Activated naive CD4-positive, alpha-beta T cell treated with anti-CD3 and anti-CD28 coated beads, Interleukin-2, amount 50 U/mL, for 72 hours (primary cell): ENCODE measurements around the gene THRB. TPM values are rescaled to one million over a fixed set of nuclear protein-coding genes. Genes with fewer than 3 reads are reported as not detected.
"Not testable (repeated sequence)": the region's sequence is repeated elsewhere in the genome, so short reads cannot be mapped to it uniquely, and the experiment has no call there.

Experiments used
- ATAC-seq, 2 donors: fragments of 150-1000 bp; cut with Tn5 transposase; 2 replicates each; pipeline ENCODE4 v1.10.0; 2021; ENCODE audit warnings: mild to moderate bottlenecking in 2 of 2, moderate library complexity in 2 of 2
- DNase-seq, 2 donors: peaks; one replicate each; pipeline ENCODE4 v3.0.0; 2021 to 2022; ENCODE audit warnings: low spot score in 2 of 2
- H3K27ac Mint-ChIP-seq, 2 donors: one replicate each; pipeline ENCODE4 v1.8.0; 2022; ENCODE audit warnings: mild to moderate bottlenecking in 2 of 2, mixed read lengths in 2 of 2
- H3K36me3 Mint-ChIP-seq, 2 donors: one replicate each; pipeline ENCODE4 v1.8.0; 2022; ENCODE audit warnings: mixed read lengths in 2 of 2
- H3K9me3 Mint-ChIP-seq, 2 donors: one replicate each; pipeline ENCODE4 v1.8.0; 2022; ENCODE audit warnings: mixed read lengths in 2 of 2
- total RNA-seq, 2 donors: library from RNA; stranded (reverse); gene quantifications; one replicate each; pipeline ENCODE4 v1.2.3, GENCODE V29; 2022

THRB gene
- total RNA-seq, 2 donors from 2014 or later: not detected

DNA sequence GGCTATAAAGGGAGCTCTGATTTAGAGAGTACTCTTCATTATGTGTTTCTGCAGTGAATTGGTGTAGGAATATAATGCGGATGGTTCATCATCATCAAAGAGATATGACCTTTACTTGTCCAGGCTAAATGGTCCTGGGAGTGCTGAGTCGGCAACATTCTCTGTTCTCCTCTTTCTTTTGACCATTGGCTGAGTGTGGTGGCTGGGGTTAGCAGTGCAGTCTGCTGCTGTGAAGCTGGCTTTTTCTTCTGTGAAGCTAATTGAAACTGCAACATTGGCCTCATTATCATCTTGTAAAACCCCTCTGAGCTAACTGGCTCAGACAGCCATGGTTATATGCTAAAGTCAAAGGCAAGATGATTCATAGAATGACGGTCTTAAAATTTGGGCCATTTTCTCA is 83.8 kb downstream of the THRB start:
- no peak for DNase-seq
- ATAC-seq: no peak
- H3K27ac Mint-ChIP-seq: no peak overlapping the region
- no peaks in the 10 kb centered on the region for H3K9me3 Mint-ChIP-seq
- H3K36me3 Mint-ChIP-seq: no peaks in the 10 kb centered on the region

DNA sequence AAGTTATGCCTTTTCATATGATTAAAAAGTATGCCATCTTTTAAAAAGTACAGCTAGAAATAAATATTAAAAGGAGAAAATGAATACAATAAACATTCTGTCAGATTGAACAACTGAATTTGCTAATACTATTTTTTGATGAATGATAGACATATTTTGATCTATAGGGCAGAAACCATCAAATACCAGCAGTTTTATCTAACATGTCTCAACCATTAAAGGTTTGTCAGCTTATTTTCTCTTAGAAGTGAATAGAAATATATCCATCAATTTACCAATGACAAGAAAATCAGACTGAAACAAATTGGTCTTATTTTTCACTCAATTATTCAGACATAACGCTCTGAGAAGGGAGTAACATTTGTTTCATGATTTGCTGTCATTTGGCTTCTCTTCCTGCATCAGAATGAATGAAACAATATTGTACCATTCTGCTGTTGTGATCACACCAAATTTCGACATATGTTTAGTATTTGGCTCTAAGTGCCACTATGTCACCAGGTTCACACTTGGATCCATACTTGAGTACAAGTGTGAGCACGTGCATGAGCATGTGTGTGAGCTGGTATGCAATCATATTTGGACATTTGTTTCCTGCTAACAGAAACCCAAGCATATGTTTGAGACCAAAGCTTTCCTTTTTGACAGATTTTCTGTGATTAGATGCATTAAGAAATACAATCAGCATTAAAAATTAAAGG is 86.5 kb downstream of the THRB start:
- Mint-ChIP-seq H3K36me3 (no peaks in the 10 kb centered on the region), H3K27ac (no peak overlapping the region)
- ATAC-seq: no peak

DNA sequence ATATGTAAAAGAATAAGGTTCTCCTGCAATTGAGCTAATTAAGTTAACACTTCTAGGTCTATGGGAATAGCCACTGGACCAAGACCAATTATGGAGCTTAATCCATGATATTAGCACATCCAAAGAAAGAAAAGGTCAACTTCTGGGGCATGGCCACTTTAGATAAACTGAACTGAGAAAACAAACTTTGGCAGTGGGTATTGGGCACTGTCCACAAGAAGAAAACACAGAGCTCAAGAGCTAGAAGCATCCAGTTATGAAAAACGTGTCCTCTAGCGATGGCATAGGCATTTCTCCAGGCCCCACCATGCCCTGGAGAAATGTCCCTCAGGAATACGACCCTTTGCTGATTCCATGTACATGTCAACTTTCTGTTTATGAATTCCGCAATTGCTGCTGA is 87.8 kb downstream of the THRB start:
- Mint-ChIP-seq H3K36me3 (no peaks in the 10 kb centered on the region), H3K9me3 (no peaks in the 10 kb centered on the region), H3K27ac (no peak overlapping the region)
- DNase-seq (no peak), ATAC-seq (no peak)

More for the DNA sequence above, 86.5 kb downstream of the THRB start:
- no peak for DNase-seq
- H3K9me3 Mint-ChIP-seq: no peaks in the 10 kb centered on the region

DNA sequence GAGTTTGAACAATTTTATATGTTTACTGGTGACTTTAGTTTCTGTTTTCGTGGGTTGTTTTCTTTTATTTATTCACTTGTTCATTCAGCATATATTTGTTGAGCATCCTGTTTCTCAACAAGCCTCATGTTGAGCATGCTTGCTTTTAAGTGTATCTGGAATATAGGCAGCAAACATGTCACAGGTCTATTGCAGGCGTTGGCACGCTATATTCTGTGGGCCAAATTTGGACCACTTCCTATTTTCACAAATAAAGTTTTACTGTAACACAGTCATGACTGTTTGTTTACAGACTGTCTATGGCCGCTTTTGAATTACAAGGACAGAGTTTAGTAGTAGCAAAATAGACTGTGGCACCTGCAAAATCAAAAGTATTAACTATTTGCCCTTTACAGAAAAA is 89.6 kb downstream of the THRB start:
- Mint-ChIP-seq H3K9me3 (no peaks in the 10 kb centered on the region), H3K27ac (no peak overlapping the region), H3K36me3 (no peaks in the 10 kb centered on the region)
- ATAC-seq (no peak), DNase-seq (no peak)

DNA sequence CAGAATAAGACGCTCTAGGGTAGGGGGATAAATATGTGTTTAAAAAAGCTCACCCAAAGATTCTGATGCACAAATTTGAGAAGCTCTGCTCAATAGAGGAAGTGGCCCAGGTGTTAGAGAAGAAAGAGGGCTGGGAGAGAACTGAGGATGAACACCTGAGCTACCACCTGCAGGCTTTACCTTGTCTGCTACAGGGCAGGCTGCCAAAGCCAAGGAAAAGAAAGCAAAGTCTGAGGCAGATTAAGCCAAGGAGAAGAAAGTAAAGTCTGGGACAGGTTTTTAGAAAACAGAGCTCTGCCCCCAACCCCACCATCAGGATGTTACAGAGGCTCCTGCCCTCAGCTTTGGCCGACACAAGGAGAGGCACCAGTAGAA is 92.9 kb downstream of the THRB start:
- DNase-seq: no peak
- no peak for ATAC-seq
- no peaks in the 10 kb centered on the region for H3K36me3 Mint-ChIP-seq
- no peaks in the 10 kb centered on the region for H3K9me3 Mint-ChIP-seq
- no peak overlapping the region for H3K27ac Mint-ChIP-seq

GRCh38 chr3:24401090-24401810 is 93.4 kb downstream of the THRB start:
- Mint-ChIP-seq H3K27ac (no peak overlapping the region), H3K9me3 (no peaks in the 10 kb centered on the region)

DNA sequence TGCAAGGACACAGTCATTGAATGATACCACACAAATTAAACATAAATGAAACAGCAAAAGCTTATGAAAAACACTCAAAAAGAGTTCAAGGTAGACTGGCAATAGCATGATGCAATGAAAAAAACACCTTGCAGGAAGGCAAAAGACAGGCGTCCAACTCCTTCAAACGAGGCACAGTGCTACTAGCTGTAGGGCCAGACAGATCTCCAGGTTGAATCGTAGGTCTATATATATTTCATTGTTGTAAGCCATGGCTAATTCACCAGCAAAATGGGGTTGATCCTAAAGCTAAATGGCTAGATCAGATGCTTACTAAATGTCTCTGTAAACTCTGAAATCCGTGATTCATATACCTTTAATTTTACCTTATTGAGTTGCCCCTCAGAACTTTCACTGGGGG is 94.2 kb downstream of the THRB start:
- no peak for DNase-seq

More at GRCh38 chr3:24401090-24401810, 93.4 kb downstream of the THRB start:
- no peaks in the 10 kb centered on the region for H3K36me3 Mint-ChIP-seq
- ATAC-seq: no peak
- no peak for DNase-seq

GRCh38 chr3:24400015-24400414 is 94.6 kb downstream of the THRB start:
- Mint-ChIP-seq H3K36me3 (no peaks in the 10 kb centered on the region), H3K9me3 (no peaks in the 10 kb centered on the region), H3K27ac (no peak overlapping the region)
- ATAC-seq (no peak), DNase-seq (no peak)

More for the DNA sequence above, 94.2 kb downstream of the THRB start:
- H3K9me3 Mint-ChIP-seq: no peaks in the 10 kb centered on the region
- no peaks in the 10 kb centered on the region for H3K36me3 Mint-ChIP-seq
- H3K27ac Mint-ChIP-seq: no peak overlapping the region
- no peak for ATAC-seq

DNA sequence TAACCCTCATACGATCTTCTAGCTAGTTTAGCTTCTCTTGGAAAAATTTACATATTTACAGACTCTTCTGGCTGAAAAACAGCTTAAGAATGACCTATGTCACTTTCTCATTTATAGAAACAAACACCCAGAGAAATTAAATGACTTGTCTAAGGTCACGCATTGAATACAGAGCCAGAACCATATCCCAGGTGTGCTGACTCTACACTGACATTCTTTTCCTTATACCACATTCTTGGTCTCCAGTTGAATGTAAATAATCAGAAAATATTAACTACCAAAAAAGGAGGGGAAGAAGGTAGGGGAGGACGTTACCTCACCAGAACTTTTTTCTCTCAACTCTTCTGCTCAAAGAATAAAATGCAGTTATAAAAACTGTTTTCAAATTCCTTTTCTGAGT is 95.0 kb downstream of the THRB start:
- no peak for ATAC-seq
- no peaks in the 10 kb centered on the region for H3K36me3 Mint-ChIP-seq
- no peaks in the 10 kb centered on the region for H3K9me3 Mint-ChIP-seq
- H3K27ac Mint-ChIP-seq: no peak overlapping the region
- no peak for DNase-seq

GRCh38 chr3:24398712-24399111 is 95.9 kb downstream of the THRB start:
- ATAC-seq, DNase-seq, H3K9me3 Mint-ChIP-seq, H3K36me3 Mint-ChIP-seq, H3K27ac Mint-ChIP-seq: not testable (repeated sequence)

GRCh38 chr3:24396338-24396737 is 98.3 kb downstream of the THRB start:
- H3K36me3 Mint-ChIP-seq: no peaks in the 10 kb centered on the region
- ATAC-seq (no peak), DNase-seq (no peak)
- peaks cover 0 to 8% of the 10 kb centered on the region in 2 donors for H3K9me3 Mint-ChIP-seq
- H3K27ac Mint-ChIP-seq: no peak overlapping the region

DNA sequence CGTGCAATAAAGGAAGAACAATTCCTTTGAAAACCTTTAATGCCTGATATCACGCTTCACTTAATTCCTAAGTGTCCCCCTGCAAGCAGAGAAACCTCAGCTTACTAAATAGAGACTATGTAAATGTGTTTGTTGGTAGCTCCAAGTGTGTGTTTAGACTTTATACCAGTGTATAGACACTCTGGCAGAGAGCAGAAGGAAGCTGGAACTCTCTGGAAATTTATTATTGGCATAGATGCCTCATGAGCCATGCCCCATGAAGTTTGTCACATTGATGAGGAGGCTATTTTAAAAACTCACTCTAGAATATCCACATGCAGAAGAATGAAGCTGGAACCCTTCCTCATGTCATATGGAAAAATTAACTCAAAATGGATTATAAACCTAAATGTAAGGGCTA is 99.9 kb downstream of the THRB start:
- H3K27ac Mint-ChIP-seq: no peak overlapping the region
- no peaks in the 10 kb centered on the region for H3K36me3 Mint-ChIP-seq
- ATAC-seq: no peak

DNA sequence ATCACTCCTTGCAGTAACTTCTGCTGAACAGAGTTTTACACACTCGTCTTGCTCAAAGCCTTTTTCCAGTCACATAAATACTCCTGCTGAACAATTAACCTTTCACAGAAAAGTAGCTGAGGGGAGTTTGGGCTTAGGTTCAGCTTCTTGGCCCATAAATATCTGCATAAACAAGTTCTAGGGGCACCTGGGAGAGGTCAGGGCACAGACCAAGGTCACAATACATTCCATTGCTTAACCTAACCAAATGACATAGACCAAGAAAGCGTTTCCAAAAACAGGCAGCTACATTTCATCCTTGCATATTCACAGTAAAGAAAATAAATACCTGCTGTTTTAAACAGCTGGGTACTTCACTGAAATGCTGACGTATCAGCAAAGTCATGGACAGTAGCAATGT is 101.3 kb downstream of the THRB start:
- Mint-ChIP-seq H3K9me3 (peaks cover 0 to 8% of the 10 kb centered on the region in 2 donors), H3K27ac (no peak overlapping the region), H3K36me3 (no peaks in the 10 kb centered on the region)
- no peak for ATAC-seq
- DNase-seq: no peak

More for the DNA sequence above, 99.9 kb downstream of the THRB start:
- no peak for DNase-seq
- H3K9me3 Mint-ChIP-seq: peaks cover 0 to 8% of the 10 kb centered on the region in 2 donors

DNA sequence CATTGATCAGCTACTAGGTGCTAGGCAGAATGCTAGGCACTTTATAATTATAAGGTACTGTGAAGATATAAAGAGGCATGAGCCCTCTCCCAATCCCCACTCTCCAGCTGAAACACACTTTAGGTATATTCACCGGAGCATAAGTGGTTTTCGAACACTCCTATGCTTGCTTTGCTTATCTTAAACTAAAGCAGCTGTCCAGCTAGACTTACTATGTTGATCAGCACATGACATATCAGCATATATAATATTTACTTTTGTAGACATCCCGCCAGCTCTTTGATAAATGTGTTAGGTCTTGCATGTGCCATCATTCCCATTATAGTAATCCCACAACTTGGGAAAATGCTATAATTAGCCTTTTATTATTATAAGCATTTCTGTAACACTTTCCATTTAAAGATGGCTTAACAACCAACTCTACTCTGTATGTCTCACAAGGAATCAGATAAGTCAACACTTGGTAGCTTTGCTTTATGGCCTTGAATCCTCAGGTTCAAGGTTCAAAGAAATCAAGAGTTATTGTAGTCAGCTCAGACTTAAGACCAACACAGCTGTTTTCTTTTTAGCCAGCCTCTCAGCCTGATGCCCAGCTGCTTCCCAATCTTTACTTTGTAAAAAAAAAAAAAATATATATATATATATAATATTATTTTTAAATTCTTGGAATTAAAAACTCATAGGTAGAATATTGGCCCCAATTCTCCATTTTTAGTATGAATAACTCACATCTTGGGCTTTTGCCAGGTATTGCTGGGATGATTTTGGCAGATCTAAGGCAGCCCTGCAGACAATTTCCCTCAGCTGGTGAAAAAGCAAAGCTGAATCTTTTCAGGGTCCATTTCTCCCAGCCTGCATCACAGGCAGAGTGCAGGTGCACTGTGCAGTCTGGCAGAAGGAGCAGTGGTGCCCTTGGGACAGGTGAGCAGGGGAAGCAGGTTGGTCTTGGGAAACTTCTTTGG is 104.2 kb downstream of the THRB start:
- no peaks in the 10 kb centered on the region for H3K36me3 Mint-ChIP-seq
- DNase-seq (no peak), ATAC-seq (no peak)
- H3K27ac Mint-ChIP-seq: no peak overlapping the region
- H3K9me3 Mint-ChIP-seq: peaks cover 0 to 8% of the 10 kb centered on the region in 2 donors

DNA sequence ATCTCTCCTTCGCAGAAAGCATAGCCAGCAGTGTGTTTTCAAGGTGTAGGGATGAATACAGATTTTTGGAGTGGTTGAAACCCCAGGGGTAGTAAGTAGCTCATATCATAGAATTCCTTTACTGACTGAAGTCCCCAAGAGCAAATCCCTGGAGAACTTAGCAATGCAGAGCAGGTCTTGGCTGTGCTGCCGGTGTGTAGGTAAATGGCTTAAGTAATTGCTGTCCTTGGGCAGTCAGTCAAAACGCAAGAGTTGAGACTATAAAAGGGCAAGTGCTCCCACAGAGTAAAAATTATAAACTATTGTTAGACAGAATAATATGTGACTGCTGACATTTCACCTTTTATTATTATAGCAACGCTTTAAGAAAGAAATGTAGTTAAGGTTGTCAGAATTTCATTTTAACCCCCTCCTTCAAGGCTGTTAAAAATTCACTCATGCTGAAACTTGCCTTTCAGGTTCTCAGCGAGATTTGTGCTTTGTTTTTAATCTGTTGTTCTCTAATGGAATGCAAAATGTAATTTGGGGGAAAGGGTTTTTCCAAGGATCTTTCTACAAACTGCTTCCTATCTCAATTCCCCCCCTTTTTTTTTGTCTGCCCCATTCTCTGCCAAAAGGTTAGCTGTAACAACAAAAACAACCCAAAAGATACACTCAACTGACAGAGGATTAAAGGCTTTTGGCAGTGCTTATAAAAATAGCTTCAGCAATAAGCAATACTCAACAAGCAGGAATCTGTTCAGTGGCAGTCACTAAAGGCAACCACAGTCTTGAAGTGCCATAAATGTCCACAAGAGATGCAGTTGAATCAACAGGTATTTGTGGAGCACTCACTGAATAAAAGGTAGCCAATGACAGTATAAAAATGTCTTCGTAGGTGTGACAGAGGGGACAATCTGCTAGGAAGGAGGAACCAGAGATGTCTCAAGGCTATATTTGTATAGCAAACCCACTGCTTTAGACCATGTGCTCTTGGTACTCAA is 105.3 kb downstream of the THRB start:
- Mint-ChIP-seq H3K27ac (no peak overlapping the region), H3K9me3 (peaks cover 0 to 8% of the 10 kb centered on the region in 2 donors), H3K36me3 (no peaks in the 10 kb centered on the region)
- DNase-seq: no peak
- no peak for ATAC-seq

- no peak for ATAC-seq
- DNase-seq: no peak
- Mint-ChIP-seq H3K9me3 (peaks cover 0 to 8% of the 10 kb centered on the region in 2 donors), H3K36me3 (no peaks in the 10 kb centered on the region), H3K27ac (no peak overlapping the region)
Measured at GRCh38 chr3:24388611-24389010, 106.0 kb downstream of the THRB start.
